ENCODE measurements around the gene KIF5C. TPM values are rescaled to one million over a fixed set of nuclear protein-coding genes. Genes with fewer than 3 reads are reported as not detected.
A peak's percentile ranks its signal among the peaks of the same experiment; 100 is the strongest.

Gene KIF5C
- total and polyA plus RNA-seq, 4 experiments from 2014 or later = 3.0 to 21.3 (median 13.2) TPM

DNA sequence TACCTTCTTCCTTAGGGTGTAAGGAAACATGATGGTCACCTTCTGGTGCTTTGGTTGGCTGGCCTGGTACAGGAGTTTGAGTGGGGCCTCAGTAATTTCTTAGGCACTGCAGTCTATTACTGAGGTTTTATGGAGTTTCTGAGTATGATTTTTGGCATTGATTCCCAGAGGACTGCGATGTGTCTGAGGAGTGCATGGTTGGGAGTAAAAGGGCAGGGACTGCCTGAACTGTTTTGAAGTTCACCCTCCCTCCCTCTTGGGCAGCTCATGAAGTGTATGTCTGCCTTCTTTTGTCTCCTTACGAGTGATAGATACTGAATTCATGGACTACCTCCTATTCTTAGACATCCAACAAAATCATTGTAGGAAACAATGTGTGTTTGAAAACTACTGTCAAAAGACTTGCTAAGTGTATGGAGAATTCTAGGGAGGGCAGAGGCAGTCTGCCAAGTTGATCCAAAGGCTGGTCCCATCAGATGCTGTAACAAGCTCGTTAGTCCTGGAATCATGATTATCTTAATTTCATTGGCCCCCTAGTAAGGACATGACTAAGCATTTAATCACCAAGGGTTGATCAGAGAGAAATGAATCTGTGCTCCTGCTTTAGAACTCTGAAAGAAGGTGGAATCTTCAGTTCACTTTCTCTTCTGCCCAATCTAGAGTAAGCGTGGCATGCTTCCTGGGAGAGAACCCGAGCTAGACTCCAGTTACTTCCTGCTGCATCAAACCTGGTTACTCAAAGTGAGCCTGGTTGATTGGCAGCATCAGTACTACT lies 190.0 kb downstream of the KIF5C start:
- no peak overlapping the region for H3K27ac Mint-ChIP-seq
- Histone ChIP-seq H3K27me3 (ENCODE audit: insufficient read depth, low read length) (peaks cover 4% of the 10 kb centered on the region), H3K9me3 (ENCODE audit: control insufficient read depth in 1 of 2, low read length in 2 of 2) (no peaks in the 10 kb centered on the region), H3K27ac (ENCODE audit: low read depth, low read length) (no peak overlapping the region), H3K4me3 (ENCODE audit: low read length in 2 of 2) (no peak overlapping the region), H3K36me3 (ENCODE audit: insufficient read depth, low read length) (no peaks in the 10 kb centered on the region), H3K4me1 (ENCODE audit: insufficient read depth, low read length) (peaks cover 16% of the 10 kb centered on the region)
- peaks cover 0 to 6% of the 10 kb centered on the region in 2 donors for H3K27me3 Mint-ChIP-seq
- intact Hi-C loops (cut with micrococcal nuclease) = no loop called here
- H3K4me3 Mint-ChIP-seq = no peak overlapping the region
- no peaks in the 10 kb centered on the region for H3K36me3 Mint-ChIP-seq
- peaks cover 0 to 3% (median 0%) of the 10 kb centered on the region in 8 donors for H3K9me3 Mint-ChIP-seq
- ChIA-PET POLR2A (ENCODE audit: partially characterized antibody) (interaction anchor here (0.6 kb wide), 1 partner anchor 311 kb away, joined by 3 read pairs; no protein-coding TSS in a partner anchor), CTCF (ENCODE audit: partially characterized antibody) (interaction anchor here (1.0 kb wide), 1 partner anchor 10 kb away, joined by 3 read pairs; no protein-coding TSS in a partner anchor)
- DNase-seq = no peak
- H3K4me1 Mint-ChIP-seq = peaks cover 11 to 20% (median 14%) of the 10 kb centered on the region in 4 donors

GRCh38 chr2:149068225-149068995 lies 193.4 kb downstream of the KIF5C start:
- no peaks in the 10 kb centered on the region for H3K27me3 Mint-ChIP-seq
- peaks cover 14 to 24% (median 17%) of the 10 kb centered on the region in 4 donors for H3K4me1 Mint-ChIP-seq
- peaks cover 0 to 3% (median 0%) of the 10 kb centered on the region in 8 donors for H3K9me3 Mint-ChIP-seq
- no peak for DNase-seq
- Histone ChIP-seq H3K27me3 (ENCODE audit: insufficient read depth, low read length) (peaks cover 4% of the 10 kb centered on the region), H3K9me3 (ENCODE audit: control insufficient read depth in 1 of 2, low read length in 2 of 2) (no peaks in the 10 kb centered on the region), H3K27ac (ENCODE audit: low read depth, low read length) (no peak overlapping the region), H3K4me3 (ENCODE audit: low read length in 2 of 2) (no peak overlapping the region), H3K36me3 (ENCODE audit: insufficient read depth, low read length) (no peaks in the 10 kb centered on the region), H3K4me1 (ENCODE audit: insufficient read depth, low read length) (peaks cover 17% of the 10 kb centered on the region)
- peak overlapping the region in 2 of 8 donors; percentile 23 to 31 for H3K4me3 Mint-ChIP-seq
- peak overlapping the region; percentile 7 to 75 (median 53) for H3K27ac Mint-ChIP-seq
- ChIA-PET POLR2A (ENCODE audit: partially characterized antibody) (interaction anchor here (1.8 kb wide), 1 partner anchor 13 kb away, joined by 6 read pairs; no protein-coding TSS in a partner anchor), CTCF (ENCODE audit: partially characterized antibody) (no interaction called here)
- no peaks in the 10 kb centered on the region for H3K36me3 Mint-ChIP-seq
- intact Hi-C loops (cut with micrococcal nuclease) = no loop called here

DNA sequence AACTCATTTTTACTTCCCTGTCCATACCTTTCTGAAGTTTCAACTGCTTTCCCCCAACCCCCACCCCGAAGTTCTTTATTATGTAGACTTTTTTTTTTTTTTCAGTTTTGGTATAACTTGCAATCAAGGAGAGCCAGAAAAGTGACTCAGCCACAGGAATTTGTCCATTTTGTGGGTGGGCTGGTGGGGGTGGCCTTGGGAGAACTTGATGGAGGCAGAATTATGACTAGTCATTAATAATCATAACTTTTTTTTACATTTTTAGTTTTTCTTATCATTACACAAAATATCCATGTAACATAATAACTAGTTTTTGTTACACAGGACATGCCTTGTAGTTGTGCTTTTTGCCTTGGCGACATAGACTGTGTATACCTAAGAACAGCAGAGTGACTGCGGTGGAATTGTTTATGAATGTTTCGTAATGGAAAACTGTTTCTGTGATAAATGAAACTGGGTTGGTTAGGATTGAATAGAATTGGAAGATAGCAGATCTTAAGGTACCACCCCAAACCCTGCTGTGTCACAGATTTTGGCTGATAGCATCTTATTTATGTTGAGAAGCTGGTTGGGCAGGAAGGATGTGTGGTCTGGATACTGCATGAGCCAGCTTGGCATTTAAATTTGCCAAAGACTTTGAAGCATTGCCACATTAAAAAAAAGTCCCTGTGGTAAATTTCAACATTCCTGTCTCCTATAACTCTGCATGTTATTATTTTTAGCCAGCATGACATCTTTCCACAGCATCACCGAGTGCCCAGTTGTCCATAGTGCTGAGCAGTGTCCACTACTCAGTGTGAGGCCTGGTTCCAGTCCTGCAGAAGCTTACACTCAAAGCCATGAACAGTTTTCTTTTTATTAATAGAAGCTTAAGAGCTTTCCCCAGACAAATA lies 194.2 kb downstream of the KIF5C start:
- CTCF ChIA-PET (ENCODE audit: partially characterized antibody) = no interaction called here
- Histone ChIP-seq H3K4me3 (ENCODE audit: low read length in 2 of 2) (no peak overlapping the region), H3K9me3 (ENCODE audit: control insufficient read depth in 1 of 2, low read length in 2 of 2) (no peaks in the 10 kb centered on the region), H3K36me3 (ENCODE audit: insufficient read depth, low read length) (no peaks in the 10 kb centered on the region), H3K27me3 (ENCODE audit: insufficient read depth, low read length) (peaks cover 4% of the 10 kb centered on the region), H3K4me1 (ENCODE audit: insufficient read depth, low read length) (peaks cover 17% of the 10 kb centered on the region), H3K27ac (ENCODE audit: low read depth, low read length) (no peak overlapping the region)
- intact Hi-C loops (cut with micrococcal nuclease) = no loop called here
- Mint-ChIP-seq H3K36me3 (no peaks in the 10 kb centered on the region), H3K4me1 (peaks cover 14 to 24% (median 17%) of the 10 kb centered on the region in 4 donors), H3K27me3 (no peaks in the 10 kb centered on the region), H3K4me3 (peak overlapping the region in 5 of 8 donors; percentile 28 to 73 (median 36)), H3K27ac (peak overlapping the region; percentile 19 to 83 (median 71)), H3K9me3 (peaks cover 0 to 3% (median 0%) of the 10 kb centered on the region in 8 donors)
- POLR2A ChIA-PET (ENCODE audit: partially characterized antibody) = interaction anchor here (1.0 to 1.8 kb wide), 2 partner anchors 12 to 518 kb away, joined by 3 to 6 read pairs; partner anchors contain the start of gene MMADHC
- peak; percentile 55 to 81 (median 73) for DNase-seq

- H3K9me3 Mint-ChIP-seq = peaks cover 0 to 3% (median 0%) of the 10 kb centered on the region in 8 donors
- CTCF ChIA-PET (ENCODE audit: partially characterized antibody) = no interaction called here
- no peak overlapping the region for H3K4me3 ChIP-seq (ENCODE audit: low read length in 2 of 2)
- H3K27ac Mint-ChIP-seq = no peak overlapping the region
- H3K4me3 Mint-ChIP-seq = no peak overlapping the region
- intact Hi-C loops (cut with micrococcal nuclease) = no loop called here
- H3K27ac ChIP-seq (ENCODE audit: low read depth, low read length) = no peak overlapping the region
- POLR2A ChIA-PET (ENCODE audit: partially characterized antibody) = no interaction called here
- H3K4me1 ChIP-seq (ENCODE audit: insufficient read depth, low read length) = peaks cover 17% of the 10 kb centered on the region
- H3K36me3 Mint-ChIP-seq = no peaks in the 10 kb centered on the region
- no peaks in the 10 kb centered on the region for H3K9me3 ChIP-seq (ENCODE audit: control insufficient read depth in 1 of 2, low read length in 2 of 2)
- H3K36me3 ChIP-seq (ENCODE audit: insufficient read depth, low read length) = no peaks in the 10 kb centered on the region
- peaks cover 14 to 19% (median 17%) of the 10 kb centered on the region in 4 donors for H3K4me1 Mint-ChIP-seq
- H3K27me3 ChIP-seq (ENCODE audit: insufficient read depth, low read length) = peaks cover 4% of the 10 kb centered on the region
- no peak for DNase-seq
- peaks cover 1% of the 10 kb centered on the region in 2 donors for H3K27me3 Mint-ChIP-seq
These were observed 195.8 kb downstream of the KIF5C start for GRCh38 chr2:149070681-149071320.

GRCh38 chr2:149075105-149075504 lies 200.1 kb downstream of the KIF5C start:
- DNase-seq = no peak
- Histone ChIP-seq H3K9me3 (ENCODE audit: control insufficient read depth in 1 of 2, low read length in 2 of 2) (no peaks in the 10 kb centered on the region), H3K4me1 (ENCODE audit: insufficient read depth, low read length) (peaks cover under 1% of the 10 kb centered on the region), H3K4me3 (ENCODE audit: low read length in 2 of 2) (no peak overlapping the region), H3K36me3 (ENCODE audit: insufficient read depth, low read length) (no peaks in the 10 kb centered on the region), H3K27me3 (ENCODE audit: insufficient read depth, low read length) (no peaks in the 10 kb centered on the region), H3K27ac (ENCODE audit: low read depth, low read length) (no peak overlapping the region)
- CTCF ChIA-PET (ENCODE audit: partially characterized antibody) = no interaction called here
- H3K9me3 Mint-ChIP-seq = peaks cover 0 to 2% (median 0%) of the 10 kb centered on the region in 8 donors
- POLR2A ChIA-PET (ENCODE audit: partially characterized antibody) = no interaction called here
- H3K4me3 Mint-ChIP-seq = no peak overlapping the region
- no peak overlapping the region for H3K27ac Mint-ChIP-seq
- H3K4me1 Mint-ChIP-seq = peaks cover 1 to 5% (median 3%) of the 10 kb centered on the region in 4 donors
- intact Hi-C loops (cut with micrococcal nuclease) = no loop called here
- peaks cover 3 to 5% of the 10 kb centered on the region in 2 donors for H3K27me3 Mint-ChIP-seq
- H3K36me3 Mint-ChIP-seq = no peaks in the 10 kb centered on the region

- ChIA-PET POLR2A (ENCODE audit: partially characterized antibody) (no interaction called here), CTCF (ENCODE audit: partially characterized antibody) (no interaction called here)
- intact Hi-C loops (cut with micrococcal nuclease) = no loop called here
- DNase-seq = no peak
- Histone ChIP-seq H3K4me1 (ENCODE audit: insufficient read depth, low read length) (no peaks in the 10 kb centered on the region), H3K27me3 (ENCODE audit: insufficient read depth, low read length) (no peaks in the 10 kb centered on the region), H3K27ac (ENCODE audit: low read depth, low read length) (no peak overlapping the region), H3K36me3 (ENCODE audit: insufficient read depth, low read length) (no peaks in the 10 kb centered on the region), H3K9me3 (ENCODE audit: control insufficient read depth in 1 of 2, low read length in 2 of 2) (no peaks in the 10 kb centered on the region), H3K4me3 (ENCODE audit: low read length in 2 of 2) (no peak overlapping the region)
- peaks cover 0 to 1% (median 0%) of the 10 kb centered on the region in 4 donors for H3K4me1 Mint-ChIP-seq
- H3K36me3 Mint-ChIP-seq = no peaks in the 10 kb centered on the region
- H3K4me3 Mint-ChIP-seq = no peak overlapping the region
- H3K27me3 Mint-ChIP-seq = peaks cover 3 to 5% of the 10 kb centered on the region in 2 donors
- no peak overlapping the region for H3K27ac Mint-ChIP-seq
- H3K9me3 Mint-ChIP-seq = peaks cover 0 to 2% (median 0%) of the 10 kb centered on the region in 8 donors
These were observed 200.8 kb downstream of the KIF5C start for GRCh38 chr2:149075853-149076252.
